A172 (cell line): ENCODE results near the gene POU3F1. TPM values are rescaled to one million over a fixed set of nuclear protein-coding genes. Genes with fewer than 3 reads are reported as not detected.
"Not testable (repeated sequence)": the region's sequence is repeated elsewhere in the genome, so short reads cannot be mapped to it uniquely, and the experiment has no call there.

Experiments used
- DNase-seq: peaks from one replicate; pipeline ENCODE4 v3.0.0-alpha.2; 2015; ENCODE audit warnings: low spot score
- total RNA-seq: library from RNA; depleted of rRNA; stranded (reverse); fragments of >200 nt; shearing (Covaris generic); gene quantifications from 2 replicates; pipeline ENCODE4 v1.2.3, GENCODE V29; 2014

POU3F1 gene
- total RNA-seq, 1 experiment from 2014 or later: not detected

DNA sequence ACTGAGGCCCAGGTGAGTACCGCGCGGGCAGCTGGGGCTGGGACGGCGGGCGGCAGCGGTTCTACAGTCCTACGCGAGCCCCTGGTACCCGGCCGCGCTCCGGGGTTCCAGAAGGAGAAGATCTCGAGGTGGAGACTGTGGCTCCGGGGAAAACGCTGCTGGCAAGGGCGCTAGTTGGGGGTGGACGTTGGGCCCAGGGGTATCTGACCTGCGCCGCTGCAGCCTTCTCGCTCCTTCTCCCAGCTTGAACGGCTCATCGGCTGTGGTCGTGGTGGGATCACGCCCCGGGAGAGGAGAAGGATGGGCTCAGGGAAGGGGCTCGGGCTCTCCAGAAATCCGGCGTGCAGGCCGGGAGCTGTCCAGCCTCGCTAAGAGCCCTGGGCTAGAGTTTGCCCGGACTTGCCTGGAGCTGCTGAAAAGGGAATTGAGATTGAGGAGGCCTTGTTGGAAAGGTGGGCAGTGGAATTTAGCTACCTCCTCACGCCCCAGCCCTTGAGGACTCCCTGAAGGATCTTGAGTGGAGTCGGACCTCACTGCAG is 1.1 kb upstream of the POU3F1 start:
- DNase-seq: no peak

DNA sequence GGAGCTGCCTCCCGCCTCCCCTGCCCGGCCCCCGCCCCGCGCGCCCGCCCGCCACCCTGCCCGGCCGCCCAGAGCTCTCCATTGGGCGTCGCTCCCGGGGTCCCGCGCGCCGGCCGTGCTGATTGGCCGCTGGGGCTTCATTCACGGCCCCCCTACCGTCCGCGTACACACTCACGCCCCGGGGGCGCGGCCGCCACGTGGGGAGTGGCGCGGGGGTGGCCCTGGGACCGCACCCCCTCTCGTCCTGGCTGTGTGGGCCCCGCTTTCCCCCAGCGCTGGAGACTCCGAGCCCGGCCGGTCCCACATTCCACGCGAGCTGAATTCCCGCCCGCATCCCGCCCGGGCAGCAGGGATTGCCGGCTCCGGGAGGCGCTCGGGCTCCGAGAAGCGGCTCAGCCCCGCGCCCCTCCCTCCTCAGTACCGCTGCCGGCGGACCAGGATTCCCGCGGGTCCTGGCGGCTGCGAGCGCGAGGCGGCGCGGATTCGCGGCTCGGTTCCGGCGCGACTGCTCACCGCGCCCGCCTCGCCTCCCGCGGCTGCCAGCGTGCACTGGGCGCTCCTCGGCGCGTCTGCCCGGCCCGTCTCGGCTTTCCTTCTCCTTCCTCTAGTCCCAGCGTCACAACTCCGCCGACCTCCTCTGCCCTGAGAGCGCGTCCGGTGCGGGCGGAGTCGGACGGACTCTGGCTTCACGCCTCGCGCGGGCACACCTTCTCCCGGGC is 450 bp upstream of the POU3F1 start:
- DNase-seq: peak; percentile 51

DNA sequence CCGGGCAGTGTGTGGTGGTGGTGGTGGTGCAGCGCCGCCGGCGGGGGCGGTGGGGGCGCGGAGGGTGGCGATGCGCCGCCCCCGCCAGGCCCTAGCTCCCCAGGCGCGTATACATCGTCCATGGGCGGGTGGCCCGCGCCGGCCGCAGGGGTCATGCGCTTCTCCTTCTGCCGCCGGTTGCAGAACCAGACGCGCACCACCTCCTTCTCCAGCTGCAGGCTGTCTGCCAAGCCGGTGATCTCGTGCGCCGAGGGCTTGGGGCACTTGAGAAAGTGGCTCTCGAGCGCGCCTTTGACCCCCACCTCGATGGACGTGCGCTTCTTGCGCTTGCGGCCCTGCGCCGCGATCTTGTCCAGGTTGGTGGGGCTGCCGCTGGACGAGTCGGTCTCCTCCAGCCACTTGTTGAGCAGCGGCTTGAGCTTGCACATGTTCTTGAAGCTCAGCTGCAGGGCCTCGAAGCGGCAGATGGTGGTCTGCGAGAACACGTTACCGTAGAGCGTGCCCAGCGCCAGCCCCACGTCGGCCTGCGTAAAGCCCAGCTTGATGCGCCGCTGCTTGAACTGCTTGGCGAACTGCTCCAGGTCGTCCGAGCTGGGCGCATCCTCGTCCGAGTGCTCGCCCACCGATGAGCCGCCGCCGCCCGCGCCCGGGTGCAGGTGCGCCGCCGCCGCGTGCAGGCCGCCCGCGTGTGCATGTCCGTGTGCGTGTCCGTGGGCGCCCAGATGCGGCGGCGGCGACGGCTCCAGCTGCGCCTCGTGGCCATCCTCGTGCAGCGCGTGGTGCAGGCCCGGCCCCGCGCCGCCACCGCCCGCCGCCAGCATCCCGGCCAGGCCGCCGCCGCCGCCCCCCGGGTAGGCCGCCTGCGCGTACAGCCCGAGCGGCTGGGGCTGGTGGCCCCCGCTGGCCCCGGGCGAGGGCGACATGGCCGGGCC is 926 bp downstream of the POU3F1 start:
- no peak for DNase-seq

DNA sequence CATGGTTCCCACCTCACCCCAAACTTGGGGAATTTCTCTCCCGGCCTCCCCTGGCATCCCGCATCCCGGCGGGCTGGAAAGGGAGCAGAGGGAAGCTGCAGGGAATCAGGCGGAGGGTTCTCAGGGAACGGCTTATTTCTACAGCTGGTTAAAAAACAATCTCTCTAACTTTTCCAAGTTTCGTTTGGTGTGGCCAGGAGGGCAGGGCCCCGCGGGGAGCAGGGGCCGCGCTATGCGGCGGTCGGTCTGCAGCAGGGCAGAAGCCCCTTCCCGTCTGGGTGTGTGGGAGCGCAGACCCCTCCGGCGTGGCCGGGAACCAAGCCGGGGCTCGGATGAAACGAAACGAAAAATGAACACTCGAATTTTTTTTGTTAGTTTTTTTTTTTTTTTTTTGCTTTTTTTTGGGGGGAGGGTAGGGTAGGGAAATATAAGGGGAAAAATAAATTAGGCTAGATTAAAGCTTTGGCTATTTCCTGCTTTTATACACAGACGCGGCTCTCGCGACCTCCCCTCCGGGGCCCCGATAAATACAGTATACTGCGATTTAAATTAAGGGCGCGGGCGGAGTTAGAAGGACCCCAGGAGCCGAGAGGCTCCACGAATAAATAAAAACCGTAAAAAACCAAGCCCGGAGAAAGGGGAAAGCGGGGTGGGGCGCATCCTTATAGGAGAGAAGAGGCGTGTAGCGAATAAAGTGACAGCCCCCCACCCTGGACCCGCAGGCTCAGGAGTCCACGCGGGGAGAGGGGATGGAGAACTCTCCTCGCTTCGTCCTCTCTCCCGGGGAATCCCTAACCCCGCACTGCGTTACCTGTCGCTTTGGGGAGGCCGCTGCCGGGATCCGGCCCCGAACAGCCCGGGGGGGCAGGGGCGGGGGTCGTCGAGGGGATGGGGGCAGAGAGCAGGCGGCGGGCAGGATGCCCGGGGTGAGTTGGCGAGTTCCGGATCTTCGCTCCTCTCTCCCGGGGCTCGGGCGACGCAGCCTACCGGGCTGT is 2.1 kb downstream of the POU3F1 start:
- no peak for DNase-seq

DNA sequence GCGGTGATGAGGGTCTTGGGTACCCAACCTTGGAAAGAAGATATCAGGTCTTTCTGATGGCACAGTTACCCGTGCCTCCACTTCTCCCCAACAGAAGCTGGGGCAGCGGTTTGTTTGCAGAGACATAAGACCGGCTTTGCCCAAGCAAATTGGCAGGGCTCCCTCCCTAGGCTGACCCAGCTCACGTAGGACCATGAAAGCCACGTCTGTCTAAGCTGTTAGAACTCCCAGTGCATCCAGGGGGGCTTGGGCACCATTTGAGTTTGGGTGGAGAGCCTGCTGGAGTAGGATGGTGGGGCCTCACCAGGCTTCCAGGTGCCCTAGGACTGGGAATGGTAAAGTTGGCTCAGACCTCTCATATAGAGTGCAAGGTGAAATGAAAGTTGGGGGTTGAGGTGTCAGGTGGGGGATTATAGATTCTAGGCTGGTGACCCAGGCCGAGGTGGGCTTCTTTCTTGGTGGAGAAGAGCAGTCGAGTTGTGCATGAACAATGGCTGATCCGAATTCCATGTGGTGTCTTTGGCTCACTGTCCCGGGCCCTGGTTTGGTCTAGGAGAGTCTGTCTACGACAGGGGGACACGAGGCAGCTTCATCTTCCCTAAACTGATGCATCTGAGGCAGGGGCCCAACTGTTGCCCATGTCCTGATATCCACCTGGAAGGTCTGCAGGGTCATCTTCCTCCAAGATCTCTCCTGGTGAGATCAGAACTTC is 3.4 kb downstream of the POU3F1 start:
- no peak for DNase-seq

DNA sequence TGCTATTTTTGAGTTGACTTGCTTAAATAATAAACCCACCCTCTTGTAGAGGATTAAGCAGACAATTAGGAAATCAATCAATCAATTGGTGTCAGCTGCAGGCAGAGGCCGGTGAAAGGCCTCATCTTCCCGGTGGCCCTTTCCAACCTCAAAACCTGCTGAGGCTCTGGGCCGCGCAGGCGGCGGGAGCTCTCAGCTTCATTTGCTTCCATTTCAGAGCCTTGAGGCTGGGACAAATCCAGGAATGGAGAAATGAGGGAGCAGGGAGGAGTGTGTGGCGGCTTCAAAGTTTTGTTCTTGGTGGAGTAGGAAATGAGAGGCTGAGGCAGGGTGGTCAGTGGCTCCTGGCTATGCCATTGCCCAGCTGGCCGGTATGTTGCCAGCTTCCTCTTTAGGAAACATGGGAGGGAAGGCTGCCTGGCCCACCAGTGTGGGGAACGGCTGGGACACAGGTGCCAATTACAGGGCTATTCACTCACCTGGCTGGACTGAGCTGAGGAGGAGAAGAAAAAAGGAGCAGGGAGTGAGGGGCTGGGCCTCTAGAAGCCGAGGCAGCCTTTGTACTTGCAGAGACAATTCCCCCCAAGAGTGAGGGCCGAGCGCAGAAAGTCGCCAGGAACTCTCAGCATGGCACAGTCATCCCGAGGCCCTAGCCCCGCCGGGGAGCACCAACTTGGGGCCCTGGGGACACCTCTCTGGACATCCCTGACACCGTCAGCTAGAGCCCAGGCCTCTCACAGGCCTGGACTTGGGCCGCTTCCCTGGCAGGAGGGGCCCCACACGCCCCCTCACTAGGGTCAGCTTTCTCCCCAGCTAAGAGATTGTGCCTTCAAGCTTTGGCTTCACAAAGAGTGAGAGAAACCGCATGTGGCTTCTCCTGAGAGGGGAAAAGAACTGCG is 4.4 kb downstream of the POU3F1 start:
- DNase-seq: no peak

DNA sequence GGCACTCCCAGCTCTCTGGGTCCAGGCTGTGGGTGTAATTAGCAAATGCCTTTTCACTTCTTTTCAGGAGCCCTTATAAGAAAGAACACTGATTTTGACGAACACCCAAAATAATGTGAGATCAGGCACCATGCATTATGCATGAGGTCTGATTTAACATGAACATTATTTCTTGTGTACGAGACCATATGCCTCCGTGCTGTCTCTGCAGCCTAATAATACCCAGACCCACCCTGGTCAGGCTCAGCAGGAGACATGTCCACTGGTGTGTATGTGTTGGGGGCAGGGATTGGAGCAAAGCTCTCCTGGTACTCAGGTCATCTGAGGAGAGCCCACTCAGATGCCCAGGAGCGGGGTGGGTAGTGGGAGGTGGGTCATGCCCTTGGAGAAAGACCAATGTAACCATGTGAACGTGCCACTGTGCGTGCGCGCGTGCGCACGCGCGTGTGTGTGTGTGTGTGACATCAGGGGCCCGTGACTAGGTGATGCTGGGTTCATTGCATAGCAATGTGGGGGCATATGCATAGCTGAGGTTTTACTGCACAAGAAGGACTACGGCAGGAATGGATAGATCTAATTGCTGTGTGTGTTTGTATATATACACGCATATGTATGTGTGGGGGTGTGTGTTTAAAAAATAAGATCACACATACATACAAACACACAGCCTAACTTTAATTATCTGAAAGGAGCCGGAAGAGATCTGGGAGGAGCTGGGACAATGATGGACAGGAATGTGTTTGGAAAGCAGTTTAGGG is 7.1 kb downstream of the POU3F1 start:
- DNase-seq: no peak

DNA sequence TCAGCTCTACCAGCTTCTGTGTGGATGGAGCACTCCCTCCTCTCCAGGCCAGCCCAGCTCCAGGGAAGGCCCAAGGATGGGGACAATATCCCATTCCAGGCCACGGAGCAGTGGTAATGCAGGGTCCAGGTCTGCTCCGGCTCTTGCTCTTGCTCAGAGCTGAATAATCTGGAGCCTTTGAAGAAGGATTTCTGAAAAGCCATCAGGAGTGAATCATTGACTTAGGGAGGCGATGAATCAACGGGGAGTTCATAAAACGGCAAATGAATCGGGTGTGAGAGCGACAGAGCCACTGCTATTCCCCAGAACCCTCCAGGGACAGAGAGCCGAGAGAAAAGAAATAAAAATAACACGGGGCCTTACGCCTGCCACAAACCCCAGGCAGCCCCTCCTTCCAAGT is 7.7 kb downstream of the POU3F1 start:
- DNase-seq: peak; percentile 38

DNA sequence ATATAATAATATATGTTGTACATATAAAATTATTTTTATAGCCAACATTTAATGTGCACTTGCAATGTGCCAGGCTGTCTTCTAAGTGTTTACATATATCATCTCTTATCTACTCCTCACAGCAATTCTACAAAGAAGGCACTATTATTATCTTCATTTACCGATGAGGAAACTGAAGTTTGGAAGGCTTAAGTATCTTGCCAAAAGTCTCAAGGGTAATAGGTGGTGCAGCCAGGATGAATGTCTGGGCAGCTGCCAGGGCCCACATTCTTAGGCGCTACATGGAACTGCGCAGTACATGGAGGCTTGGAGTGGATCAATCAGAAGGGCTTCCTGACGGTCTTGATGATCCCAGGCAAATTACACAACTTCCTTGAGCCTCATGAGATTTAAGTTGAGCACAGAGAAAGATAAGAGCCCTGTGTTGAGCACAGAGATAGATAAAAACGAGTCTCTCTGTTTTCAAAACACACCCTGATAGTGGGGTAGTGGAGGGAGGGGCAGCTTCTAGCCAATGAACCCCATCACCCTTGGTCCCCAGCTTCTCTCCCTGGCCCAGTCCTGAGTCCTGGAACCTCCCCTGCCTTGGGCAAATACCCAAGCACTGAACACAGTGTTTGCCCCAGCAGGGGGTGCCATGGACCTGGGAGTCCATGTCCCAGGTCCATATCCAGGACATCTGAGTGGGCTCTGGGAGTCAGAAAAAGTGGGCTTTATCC is 9.2 kb downstream of the POU3F1 start:
- no peak for DNase-seq

DNA sequence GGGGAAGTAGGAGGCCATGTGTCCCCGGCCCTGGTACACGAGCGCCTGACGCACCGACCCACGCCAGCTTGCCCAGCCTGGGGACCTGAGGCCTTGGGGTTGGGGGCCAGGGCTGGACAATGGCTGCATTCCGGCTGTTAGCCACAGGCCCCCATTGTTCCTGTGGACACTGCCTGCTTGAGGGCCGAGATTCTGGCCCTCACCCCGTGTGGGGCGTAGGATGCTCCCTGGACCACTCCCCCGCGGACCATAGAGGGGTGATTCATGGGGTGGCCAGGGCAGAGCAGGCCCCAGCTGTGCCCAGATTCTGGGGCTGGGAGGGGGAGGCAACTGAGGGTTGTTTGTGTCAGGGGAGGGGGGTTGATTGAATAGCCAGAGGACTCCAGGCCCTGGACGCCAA is 11.7 kb downstream of the POU3F1 start:
- no peak for DNase-seq

DNA sequence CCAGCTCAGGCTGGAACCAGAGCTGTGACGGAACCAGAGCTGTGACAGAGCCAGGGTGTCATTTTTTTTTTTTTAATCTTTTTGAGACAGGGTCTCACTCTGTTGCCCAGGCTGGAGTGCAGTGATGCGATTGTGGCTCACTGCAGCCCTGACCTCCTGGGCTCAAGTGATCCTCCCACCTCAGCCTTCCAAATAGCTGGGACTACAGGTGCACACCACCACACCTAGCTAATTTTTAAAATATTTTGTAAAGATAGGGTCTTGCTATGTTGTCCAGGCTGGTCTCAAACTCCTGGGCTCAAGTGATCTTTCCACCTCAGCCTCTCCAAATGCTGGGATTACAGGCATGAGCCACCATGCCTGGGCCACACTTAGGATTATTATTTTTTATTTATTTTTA is 13.6 kb downstream of the POU3F1 start:
- DNase-seq: not testable (repeated sequence)

DNA sequence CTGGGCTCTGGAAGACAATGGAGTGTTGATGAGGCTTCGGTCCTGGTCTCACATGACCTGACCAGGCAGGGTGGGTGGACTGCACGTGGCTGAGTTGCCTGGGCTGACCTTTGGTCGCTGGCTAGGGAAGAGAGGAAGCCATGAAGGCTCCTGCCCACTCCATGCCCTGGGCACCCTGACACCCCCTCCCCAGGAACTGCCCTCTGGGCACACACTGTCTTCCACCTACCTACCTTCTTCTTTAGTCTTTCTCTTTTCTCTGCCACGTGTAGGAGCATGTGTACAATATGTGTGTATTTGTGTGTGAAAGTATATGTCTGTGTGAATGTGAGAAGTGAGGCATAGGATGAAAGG is 15.1 kb downstream of the POU3F1 start:
- no peak for DNase-seq

DNA sequence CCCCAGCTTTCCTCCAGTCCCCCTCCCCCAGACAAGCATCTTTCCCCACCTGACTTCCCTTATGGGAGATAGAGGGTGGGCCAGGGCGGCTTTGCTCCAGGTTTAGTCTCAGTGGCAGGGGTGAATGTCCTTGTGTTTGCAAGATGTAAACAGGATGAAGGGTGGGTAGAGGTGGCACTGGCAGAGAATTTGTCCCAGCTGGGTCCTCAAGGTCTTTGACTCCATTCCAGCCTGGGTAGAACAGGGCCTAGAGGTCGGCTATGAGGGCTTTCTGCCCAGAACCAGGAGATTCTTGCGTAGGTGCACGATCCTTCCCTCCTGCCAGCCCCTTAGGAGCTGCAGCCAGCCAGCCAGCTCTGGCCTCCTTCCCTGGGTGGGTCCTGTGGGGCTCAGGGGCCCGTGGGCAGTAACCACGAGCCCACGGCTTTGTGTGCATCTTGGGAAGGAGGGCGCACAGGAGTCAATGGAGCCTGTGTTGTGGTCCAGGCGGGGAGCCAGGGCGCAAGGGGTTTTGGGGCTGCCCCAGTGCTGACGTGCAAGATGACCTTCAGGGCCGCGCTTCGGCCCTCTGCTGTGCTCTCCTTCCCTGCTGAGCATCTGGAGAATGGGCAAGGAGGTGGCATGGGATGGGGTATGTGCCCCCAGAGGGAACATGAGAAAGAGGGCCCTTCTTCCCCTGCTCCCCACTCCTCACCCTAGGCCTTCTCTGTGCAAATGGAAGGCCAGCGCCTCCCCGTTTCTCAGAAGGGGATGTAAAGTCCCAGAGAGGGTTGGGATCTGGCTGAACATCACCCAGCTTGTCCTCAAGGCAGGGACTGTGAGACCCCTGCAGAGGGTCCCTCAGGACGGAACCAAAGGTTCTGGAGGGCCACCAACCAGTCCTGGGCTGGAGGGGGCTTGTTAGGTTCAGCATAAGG is 15.7 kb downstream of the POU3F1 start:
- DNase-seq: no peak

DNA sequence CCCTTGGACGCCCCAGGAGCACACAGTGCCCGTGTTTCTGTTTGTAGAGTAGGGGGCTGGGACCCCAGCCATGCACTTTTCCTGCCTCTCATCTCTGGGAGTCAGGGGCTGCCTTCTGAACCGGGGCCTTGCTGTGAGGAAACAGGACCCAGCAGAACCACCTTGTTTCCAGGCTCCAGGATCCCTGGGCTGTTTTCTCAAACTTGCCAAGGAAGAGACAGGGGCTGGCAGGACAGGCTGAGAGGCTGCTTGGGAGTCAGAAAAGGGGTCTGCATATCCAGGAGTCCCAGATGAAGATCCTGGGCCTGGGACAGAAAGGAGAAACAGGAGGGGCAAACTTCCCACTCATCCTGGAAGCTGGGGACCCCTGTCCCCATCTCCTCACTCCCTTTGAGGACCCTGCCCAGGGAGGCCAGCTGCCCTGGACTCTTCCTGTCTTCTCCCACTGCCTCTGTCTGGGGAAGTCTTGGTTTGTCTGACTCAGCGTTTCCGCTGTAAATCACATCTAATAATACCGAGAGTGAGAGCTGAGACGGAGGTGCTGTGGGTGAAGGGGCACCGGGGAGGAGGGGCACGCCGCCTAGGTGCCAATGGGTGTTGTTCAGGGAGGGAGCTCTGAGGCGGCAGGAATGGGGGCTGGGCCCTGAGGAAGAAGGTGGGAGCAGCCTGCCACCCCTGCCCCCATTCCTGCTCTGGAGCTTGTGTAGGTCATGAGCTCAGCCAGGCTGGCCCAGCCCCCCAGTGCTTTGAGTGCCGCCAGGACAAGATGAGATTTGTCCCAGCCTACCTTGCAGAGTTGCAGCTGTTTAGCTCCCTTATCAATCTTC is 16.7 kb downstream of the POU3F1 start:
- peak; percentile 84 for DNase-seq

DNA sequence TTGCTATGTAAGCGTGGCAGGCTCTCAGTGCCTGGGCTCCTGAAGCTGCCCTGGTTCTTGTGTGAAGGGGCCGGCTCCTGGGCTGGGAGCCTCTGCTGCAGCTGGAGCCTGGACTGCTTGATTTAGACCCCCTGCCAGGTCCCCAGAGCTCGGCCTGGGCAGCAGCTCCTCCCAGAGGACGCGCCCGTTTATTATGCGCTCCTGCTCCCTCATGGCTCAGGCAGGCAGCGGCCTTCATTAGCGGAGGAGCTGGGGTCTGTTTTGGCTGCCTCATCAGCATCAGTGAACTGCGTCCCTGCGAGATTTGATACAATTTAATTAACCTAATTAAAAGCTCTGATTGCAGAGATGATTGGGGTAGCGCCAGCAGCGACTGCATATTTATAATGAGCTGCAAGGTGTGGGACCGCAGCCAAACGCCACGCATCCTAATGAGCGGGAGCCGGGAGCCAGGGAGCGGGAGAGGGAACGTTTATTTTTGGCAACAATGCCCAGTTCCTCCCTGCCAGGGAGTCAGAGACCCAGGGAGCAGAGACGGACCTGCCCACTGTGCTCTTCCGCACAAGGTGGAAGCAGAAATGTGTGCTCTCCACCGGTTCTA is 17.4 kb downstream of the POU3F1 start:
- DNase-seq: peak; percentile 29

DNA sequence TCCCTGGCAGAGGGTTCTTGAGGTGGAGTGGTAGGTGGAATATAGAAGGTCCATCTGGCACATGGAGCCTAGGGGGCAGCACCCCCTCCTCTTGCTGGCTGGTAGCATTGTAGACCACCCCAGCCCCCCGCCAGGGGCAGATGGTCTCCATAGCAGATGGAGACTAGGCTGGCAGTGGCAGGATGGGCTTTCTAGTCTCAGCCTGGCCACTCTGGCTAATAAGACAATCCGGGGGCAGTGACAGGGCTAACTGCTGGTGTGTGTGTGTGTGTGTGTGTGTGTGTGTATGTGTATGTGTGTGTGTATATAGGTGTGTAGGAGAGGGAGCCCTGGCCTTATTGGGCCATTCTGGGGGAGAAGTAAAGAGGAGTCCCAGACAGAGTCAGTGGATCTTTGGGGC is 17.9 kb downstream of the POU3F1 start:
- DNase-seq: no peak
